ENCODE measurements around the gene ST6GALNAC4. TPM values are rescaled to one million over a fixed set of nuclear protein-coding genes. Genes with fewer than 3 reads are reported as not detected.

ST6GALNAC4 gene
- total and polyA plus RNA-seq, 9 of the 15 experiments (the other 6 are each of a cell fraction or from before 2014, with no cell fraction given), result 2.6 to 43.1 (median 15.4) TPM

DNA sequence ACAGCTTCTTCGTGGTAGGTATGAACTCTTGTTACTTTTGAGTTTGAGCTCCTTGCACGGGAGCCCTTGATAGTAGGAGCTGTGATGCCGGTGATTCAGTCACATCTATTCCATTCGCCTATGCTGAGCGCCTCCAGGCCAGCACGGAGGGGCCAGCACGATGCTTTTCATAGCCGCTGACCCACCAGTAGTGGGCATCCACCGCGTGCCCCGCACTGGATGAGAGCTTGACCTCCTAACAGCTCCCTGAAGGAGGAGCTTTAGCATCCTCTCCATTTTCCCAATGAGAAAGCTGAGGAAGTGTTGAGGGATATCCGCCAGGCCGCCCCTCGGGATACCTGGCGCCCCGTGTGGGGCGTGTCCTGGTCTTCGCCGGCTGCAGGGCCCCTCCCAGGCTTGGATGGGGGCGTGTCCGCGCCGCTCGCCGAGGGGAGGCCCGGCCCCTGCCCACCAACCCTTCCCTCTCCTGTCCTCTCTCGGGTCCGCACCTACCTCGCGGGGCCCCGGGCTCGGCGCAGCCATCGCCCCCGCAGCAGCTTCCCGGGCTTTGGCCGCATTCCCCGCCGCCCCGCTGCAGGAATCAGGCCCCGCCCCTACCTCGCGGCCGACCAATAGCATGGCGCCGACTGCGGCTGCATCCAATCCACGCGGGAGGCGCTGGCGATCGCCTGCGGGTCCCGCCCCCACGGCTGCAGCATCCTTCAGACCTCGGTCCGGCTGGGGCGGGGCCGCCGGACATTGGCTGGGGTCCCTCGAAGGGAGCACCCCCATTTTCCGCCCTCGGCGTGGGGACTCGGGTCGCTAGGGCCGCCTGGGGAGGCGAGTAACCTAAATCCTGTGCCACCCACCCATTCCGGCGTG is 13.6 kb upstream of the ST6GALNAC4 start, which contains the start of gene PIP5KL1 (continued):
- no peak for TF ChIP-seq ZBTB34 (CRISPR knock-in tag; IDR thresholded peaks at IDR 0.05)
- no peak for TF ChIP-seq ZC3H11A (IDR thresholded peaks at IDR 0.05; ENCODE audit: low read depth, low read length)
- no peak for TF ChIP-seq RFX5 (IDR thresholded peaks at IDR 0.05; ENCODE audit: low read depth, low read length)
- no peak for TF ChIP-seq EWSR1 (IDR thresholded peaks at IDR 0.05; ENCODE audit: borderline replicate concordance, low read depth, partially characterized antibody)
- TF ChIP-seq ARID1B (IDR thresholded peaks at IDR 0.05), result no peak
- TF ChIP-seq, protein P1, sequence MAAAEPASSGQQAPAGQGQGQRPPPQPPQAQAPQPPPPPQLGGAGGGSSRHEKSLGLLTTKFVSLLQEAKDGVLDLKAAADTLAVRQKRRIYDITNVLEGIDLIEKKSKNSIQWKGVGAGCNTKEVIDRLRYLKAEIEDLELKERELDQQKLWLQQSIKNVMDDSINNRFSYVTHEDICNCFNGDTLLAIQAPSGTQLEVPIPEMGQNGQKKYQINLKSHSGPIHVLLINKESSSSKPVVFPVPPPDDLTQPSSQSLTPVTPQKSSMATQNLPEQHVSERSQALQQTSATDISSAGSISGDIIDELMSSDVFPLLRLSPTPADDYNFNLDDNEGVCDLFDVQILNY (CRISPR knock-in tag; IDR thresholded peaks at IDR 0.05), result no peak
- no peak for TF ChIP-seq BRCA1 (IDR thresholded peaks at IDR 0.05)
- no peak for TF ChIP-seq BRCA1 (CRISPR knock-in tag; IDR thresholded peaks at IDR 0.05)
- TF ChIP-seq NFIC (IDR thresholded peaks at IDR 0.05), result peak; percentile 29; the same call in 1 of the 2 replicates
- TF ChIP-seq CXXC5 (CRISPR knock-in tag; IDR thresholded peaks at IDR 0.05), result peak; percentile 61; the same call in 1 of the 2 replicates
- no peak for TF ChIP-seq CAMTA2 (CRISPR knock-in tag; conservative IDR thresholded peaks at IDR 0.05)
- TF ChIP-seq HMGN3 (IDR thresholded peaks at IDR 0.05; ENCODE audit: borderline replicate concordance, extremely low read depth, insufficient read length, low read depth, low read length), result peak; percentile 87
- no peak for TF ChIP-seq ZNF75A (CRISPR knock-in tag; IDR thresholded peaks at IDR 0.05)
- TF ChIP-seq E4F1 (CRISPR knock-in tag; IDR thresholded peaks at IDR 0.05; ENCODE audit: borderline replicate concordance), result no peak
- no peak for TF ChIP-seq PRPF4 (IDR thresholded peaks at IDR 0.05; ENCODE audit: insufficient read depth, low read depth, low read length, poor library complexity, severe bottlenecking)
- no peak for TF ChIP-seq TFAM (CRISPR knock-in tag; conservative IDR thresholded peaks at IDR 0.05)
- TF ChIP-seq ZNF639 (CRISPR knock-in tag; conservative IDR thresholded peaks at IDR 0.05 in 1 of 2, IDR thresholded peaks at IDR 0.05 in 1 of 2), result no peak
- no peak for TF ChIP-seq RBBP5 (IDR thresholded peaks at IDR 0.05; ENCODE audit: borderline replicate concordance, insufficient read depth, low read length, poor library complexity, severe bottlenecking)
- TF ChIP-seq CCNT2 (IDR thresholded peaks at IDR 0.05; ENCODE audit: borderline replicate concordance, extremely low read depth, insufficient read length, low read depth, low read length), result peak; percentile 92
